HG03442 (cell line): ENCODE results near the gene LMO3.
A peak's percentile ranks its signal among the peaks of the same experiment; 100 is the strongest.

ENCODE experiments used
- ATAC-seq: cut with Tn5 transposase; IDR thresholded peaks from one replicate; pipeline ENCODE4 v1.9.1; 2021; ENCODE audit warnings: mild to moderate bottlenecking, moderate library complexity; ENCODE audit not compliant: unreplicated experiment

Gene LMO3

DNA sequence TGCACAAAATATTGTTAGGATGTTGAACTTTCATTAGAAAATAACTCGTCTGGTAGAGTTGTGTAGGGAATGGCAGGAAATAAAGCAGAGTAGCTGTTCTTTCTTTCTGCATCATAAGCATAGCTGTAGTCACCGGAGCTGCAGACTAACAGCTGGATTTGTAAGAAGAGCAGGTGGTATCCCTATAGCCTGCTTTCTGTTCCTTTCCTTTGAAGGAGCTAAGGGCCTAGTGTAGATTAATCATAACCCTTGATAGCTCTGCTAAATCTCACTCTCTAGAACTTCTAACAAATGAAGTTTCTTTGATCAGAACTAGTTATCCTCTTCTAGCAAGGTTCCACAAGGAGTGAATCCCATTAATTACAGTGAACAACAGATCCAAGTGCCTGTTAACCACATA lies 3.5 kb downstream of the LMO3 start:
- ATAC-seq, result no peak

- no peak for ATAC-seq
These were observed 5.4 kb downstream of the LMO3 start for GRCh38 chr12:16600525-16600924.

DNA sequence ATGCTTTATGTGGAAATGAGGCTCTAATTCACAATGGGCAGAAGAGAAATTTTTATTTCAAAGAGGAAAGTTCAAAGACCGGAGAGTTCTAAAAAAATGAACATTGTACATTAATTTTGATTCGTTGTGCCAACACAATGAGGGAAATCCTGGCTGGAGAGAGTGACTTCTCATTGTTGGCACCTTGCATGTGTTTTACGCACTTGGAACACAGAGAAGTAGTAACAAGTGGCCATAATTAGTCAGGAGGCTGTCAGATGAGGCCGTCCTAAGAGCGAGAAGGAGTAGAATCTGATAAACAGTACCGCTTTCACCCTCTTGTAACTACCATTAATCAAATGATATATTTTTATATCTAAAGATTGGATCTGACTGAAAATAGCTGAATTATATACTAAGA lies 6.9 kb downstream of the LMO3 start:
- no peak for ATAC-seq

DNA sequence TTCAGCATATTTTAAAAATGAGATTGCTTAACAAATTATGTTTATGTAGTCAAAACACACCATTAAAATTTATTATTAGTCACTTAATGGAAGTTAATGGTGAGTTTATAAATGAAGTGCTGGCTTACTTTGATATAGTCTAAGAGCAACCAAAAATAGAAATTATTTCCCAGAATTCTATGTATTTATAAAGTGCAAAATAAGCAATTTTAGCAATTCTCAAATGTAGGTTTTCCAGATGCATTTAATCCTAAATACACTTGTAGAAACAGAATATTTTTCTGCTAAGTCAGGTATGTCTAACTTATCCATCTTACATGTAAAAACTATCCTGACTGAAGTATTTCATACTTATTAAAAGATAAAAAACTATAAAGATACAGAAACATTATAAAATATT lies 11.2 kb downstream of the LMO3 start:
- no peak for ATAC-seq

DNA sequence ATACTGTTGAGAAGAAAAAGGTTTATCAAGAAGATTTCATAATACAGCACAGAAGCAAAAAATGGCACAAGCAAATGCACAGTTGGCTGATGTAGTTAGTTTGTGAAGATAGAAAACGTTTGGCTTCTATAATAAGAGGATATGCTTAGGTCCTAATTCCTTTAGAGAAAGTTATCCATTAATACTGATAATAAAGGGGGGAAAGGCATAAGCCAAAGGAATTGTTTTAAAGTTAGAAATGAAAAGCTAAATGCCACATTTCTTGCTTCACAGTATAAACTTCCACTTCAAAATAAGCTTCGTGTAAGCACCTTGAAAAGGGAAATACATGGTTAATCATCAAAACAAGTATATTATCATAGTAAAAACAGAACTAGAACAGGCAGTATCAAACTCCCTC lies 12.4 kb downstream of the LMO3 start:
- ATAC-seq, result no peak

- ATAC-seq, result no peak
These were observed 15.3 kb downstream of the LMO3 start for GRCh38 chr12:16590645-16591044.

DNA sequence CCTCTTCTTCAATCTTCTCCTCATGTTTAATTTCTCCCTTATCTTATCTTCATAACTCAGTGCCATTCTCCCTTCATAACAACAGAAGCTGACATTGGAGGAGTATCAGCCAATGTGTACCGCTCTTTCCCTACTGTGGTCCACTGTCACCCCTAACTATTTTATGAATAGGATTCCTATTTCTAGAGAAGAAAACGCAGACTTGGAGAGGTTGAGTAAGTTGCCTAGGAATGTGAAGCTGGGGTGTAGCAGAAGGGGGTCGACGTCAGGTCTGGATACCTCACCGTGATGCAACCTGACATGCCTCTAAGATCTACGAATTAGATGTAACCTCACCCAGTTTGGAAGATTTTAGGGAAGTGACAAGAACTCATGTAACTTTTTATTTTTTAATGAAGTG lies 17.1 kb downstream of the LMO3 start:
- ATAC-seq, result no peak

GRCh38 chr12:16587514-16587913 lies 18.4 kb downstream of the LMO3 start:
- no peak for ATAC-seq

- no peak for ATAC-seq
These were observed 18.9 kb downstream of the LMO3 start for GRCh38 chr12:16587110-16587453.

DNA sequence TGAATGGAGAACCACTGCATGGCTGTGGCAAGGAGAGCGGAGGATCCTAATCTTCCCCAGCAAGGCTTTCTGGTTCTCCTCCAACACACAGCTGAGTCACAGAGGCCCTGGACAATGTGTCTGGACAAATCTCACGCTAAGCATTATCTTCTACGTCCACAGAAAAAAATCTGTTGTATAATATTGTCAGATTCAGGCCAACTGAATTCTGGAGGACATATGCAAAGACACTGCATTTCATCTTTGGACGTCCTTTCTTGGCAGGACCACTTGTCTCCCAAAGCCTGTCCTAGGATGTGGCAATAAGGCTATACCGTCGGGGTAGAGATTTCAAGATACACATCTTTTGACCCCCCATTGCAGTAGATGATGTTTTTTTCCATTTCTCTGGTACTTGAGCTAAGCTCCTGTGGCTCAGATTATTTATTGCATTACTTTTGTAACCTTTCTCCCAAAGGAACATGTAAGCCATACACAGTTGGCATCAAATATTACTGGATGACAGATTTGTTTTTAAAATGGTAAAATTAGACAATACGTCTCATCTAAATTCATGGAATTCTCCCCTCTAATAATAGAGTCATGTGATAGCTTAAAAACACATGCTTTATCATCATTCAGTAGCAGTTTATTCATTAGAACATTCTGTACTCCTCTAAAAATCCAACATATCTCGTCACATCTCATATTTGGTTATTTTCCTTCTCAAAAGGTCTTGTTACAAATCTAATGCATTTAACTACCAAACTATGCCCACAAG lies 19.4 kb downstream of the LMO3 start:
- ATAC-seq, result no peak

- ATAC-seq, result no peak
These were observed 20.2 kb downstream of the LMO3 start for GRCh38 chr12:16585781-16586180.

- no peak for ATAC-seq
These were observed 21.8 kb downstream of the LMO3 start for GRCh38 chr12:16583969-16584745.

- no peak for ATAC-seq
These were observed 24.5 kb downstream of the LMO3 start for GRCh38 chr12:16581416-16581815.

DNA sequence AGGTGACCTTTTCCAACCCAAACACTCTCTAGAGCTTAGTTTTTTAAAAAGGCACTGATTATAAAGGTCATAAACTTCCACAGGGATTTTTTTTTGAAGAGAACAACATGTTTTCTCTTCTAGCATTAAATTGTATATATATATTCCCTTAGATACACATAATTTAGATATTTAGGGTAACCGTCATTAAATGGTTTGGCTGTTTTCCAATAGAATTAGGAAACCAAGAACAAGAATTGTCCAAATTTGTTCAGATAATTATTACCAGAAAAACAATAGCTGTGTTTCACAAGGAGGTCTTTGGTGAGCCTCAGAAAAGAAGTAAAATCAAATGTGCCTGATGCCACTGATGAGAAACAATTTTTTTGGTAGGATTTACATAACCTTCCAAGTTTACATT lies 26.9 kb downstream of the LMO3 start:
- no peak for ATAC-seq

GRCh38 chr12:16573398-16574077 lies 32.4 kb downstream of the LMO3 start:
- no peak for ATAC-seq

DNA sequence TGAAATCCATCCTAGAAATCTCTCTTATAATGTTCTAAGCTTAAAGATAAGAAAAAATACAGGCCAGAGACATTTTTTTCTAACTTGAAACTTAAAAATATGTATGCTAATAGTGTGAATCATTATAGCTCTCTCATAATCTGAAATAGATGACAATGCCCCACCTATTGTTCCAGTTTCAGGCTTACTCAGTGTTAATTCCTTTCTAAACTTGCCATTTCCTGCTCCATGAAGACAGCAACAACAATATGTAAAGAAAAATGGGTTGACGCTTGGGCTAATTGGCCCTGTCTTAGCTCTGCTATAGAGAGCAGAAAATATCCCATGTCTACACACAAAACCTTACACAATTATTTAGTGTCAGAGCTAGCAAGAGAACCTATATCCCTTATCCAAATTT lies 37.1 kb downstream of the LMO3 start:
- ATAC-seq, result peak; percentile 87

- ATAC-seq, result no peak
These were observed 41.3 kb downstream of the LMO3 start for GRCh38 chr12:16564675-16565074.

DNA sequence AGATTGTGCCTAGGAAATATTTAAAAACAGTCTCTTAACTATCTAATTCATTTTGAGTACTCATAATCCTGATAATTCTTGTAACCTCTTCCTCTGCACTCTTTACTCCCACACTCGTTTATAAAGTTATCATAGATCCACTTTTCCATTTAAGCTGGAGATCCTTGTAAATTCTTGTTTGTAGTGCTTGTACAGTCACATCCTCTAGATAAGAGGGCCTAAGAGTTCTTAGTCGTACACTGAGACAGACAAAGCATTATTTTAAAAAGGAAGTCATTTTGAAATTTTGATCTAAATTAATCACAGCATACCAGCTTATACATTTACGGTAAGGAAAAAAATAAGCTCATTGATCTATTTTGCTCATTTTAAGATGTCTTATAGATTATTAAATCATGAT lies 42.5 kb downstream of the LMO3 start:
- no peak for ATAC-seq

DNA sequence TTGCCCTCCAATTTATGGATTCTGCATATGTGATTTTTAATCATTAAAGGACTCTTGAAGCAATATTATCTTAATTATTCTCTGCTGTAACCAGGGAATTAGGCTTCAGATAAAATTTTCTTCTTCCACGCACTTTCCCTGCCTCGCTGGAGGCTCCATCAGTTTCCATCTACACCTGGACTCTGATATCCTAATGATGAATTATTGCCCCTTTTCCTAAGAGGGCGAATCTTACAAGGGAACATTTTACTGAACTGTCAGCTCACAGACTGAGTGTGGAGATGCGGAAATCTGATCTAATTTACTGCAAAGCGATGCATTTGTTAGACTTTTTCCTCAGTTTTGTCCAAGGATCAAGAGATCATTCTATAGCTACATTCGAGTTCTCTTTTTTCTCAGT lies 43.0 kb downstream of the LMO3 start:
- no peak for ATAC-seq

DNA sequence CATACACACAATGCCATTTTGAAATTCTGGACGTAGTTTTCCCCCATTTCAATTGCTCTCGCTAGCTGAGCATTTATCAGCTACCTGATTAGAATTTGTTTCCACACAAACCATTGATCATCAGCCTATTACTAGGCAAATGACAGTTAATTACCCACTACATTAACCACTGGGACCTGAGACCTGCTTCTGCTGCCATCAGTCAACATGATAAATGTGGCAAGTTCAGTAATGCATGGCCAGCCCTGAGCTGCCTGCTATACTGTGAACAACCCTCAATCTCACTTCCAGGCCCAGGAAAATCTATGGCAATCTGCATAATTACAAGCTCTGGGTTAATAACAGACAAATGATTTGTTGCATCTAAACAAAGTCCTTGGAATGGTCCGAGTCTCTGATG lies 43.5 kb downstream of the LMO3 start:
- ATAC-seq, result no peak

- ATAC-seq, result no peak
These were observed 45.7 kb downstream of the LMO3 start for GRCh38 chr12:16560273-16560672.

- no peak for ATAC-seq
These were observed 50.3 kb downstream of the LMO3 start for GRCh38 chr12:16555630-16556029.
